H1 (cell line): Measurements from ENCODE around the gene ZNF516. TPM values are rescaled to one million over a fixed set of nuclear protein-coding genes. Genes with fewer than 3 reads are reported as not detected.

Experiments used
- CTCF ChIA-PET: fragments of 300-600 bp; sonication (Branson Sonifier 250); formaldehyde crosslinking; loops from one replicate; lab custom pipeline; 2021; ENCODE audit not compliant: partially characterized antibody; lab: Charles Lee
- POLR2A ChIA-PET: fragments of 300-600 bp; sonication (Branson Sonifier 250); formaldehyde crosslinking; loops from one replicate; lab custom pipeline; 2021; ENCODE audit warnings: inconsistent platforms; ENCODE audit not compliant: partially characterized antibody; lab: Charles Lee
- DNase-seq, 2 experiments: peaks; one replicate each; pipeline versions ENCODE4 v3.0.0 to v3.0.0-alpha.2; 2010 to 2022; ENCODE audit warnings: low spot score in 2 of 2, low read depth in 1 of 2, mixed read lengths in 1 of 2
- FAIRE-seq: peaks from 2 replicates; lab custom pipeline; 2011; peaks lifted over from hg19 to GRCh38; lab: Jason Lieb, UNC
- H2AFZ ChIP-seq: 2 replicates; pipeline ENCODE4 v1.8.1; 2012; ENCODE audit warnings: low read length, inconsistent platforms
- H2AK5ac ChIP-seq: 2 replicates; pipeline ENCODE4 v1.6.1; 2013; ENCODE audit warnings: low read depth, low read length
- H2BK120ac ChIP-seq: replicated peaks from 2 replicates; pipeline ENCODE3; 2013; ENCODE audit warnings: low read depth, low read length, inconsistent platforms
- H2BK12ac ChIP-seq: 2 replicates; pipeline ENCODE4 v1.6.1; 2013; ENCODE audit warnings: low read depth, low read length
- H2BK15ac ChIP-seq: 2 replicates; pipeline ENCODE4 v1.6.1; 2013; ENCODE audit warnings: low read length
- H2BK20ac ChIP-seq: 2 replicates; pipeline ENCODE4 v1.6.1; 2013; ENCODE audit warnings: low read length
- H2BK5ac ChIP-seq: 2 replicates; pipeline ENCODE4 v1.6.1; 2013; ENCODE audit warnings: low read depth, low read length
- H3K14ac ChIP-seq: 2 replicates; pipeline ENCODE4 v1.6.1; 2013; ENCODE audit warnings: inconsistent platforms; ENCODE audit not compliant: insufficient read length
- H3K18ac ChIP-seq: 2 replicates; pipeline ENCODE4 v1.6.1; 2013; ENCODE audit warnings: low read length; ENCODE audit errors: extremely low read depth
- H3K23ac ChIP-seq: 2 replicates; pipeline ENCODE4 v1.6.1; 2013; ENCODE audit warnings: inconsistent platforms; ENCODE audit not compliant: insufficient read length
- H3K23me2 ChIP-seq: 2 replicates; pipeline ENCODE4 v1.6.1; 2013; ENCODE audit warnings: low read depth, low read length
- H3K27ac ChIP-seq: 2 replicates; pipeline ENCODE4 v1.6.1; 2011; ENCODE audit warnings: low read depth, low read length, inconsistent platforms
- H3K27me3 ChIP-seq, 4 experiments: replicated peaks in 1 of 4; 1 replicate in 1 of 4; 2 replicates in 3 of 4; pipeline versions ENCODE4 v1.6.1 to v1.8.1; 2011 to 2013; ENCODE audit warnings: low read length in 3 of 4, mild to moderate bottlenecking in 3 of 4, inconsistent platforms in 2 of 4, mixed read lengths in 2 of 4, moderate library complexity in 1 of 4; ENCODE audit not compliant: control insufficient read depth in 3 of 4, insufficient read depth in 3 of 4; ENCODE audit errors: extremely low read depth in 1 of 4
- H3K36me3 ChIP-seq, 4 experiments: 2 replicates each; pipeline versions ENCODE4 v1.6.1 to v1.8.1; 2011 to 2013; ENCODE audit warnings: mild to moderate bottlenecking in 4 of 4, low read length in 3 of 4, moderate library complexity in 2 of 4, control low read depth in 1 of 4, inconsistent platforms in 1 of 4; ENCODE audit not compliant: insufficient read depth in 4 of 4, control insufficient read depth in 2 of 4
- H3K4ac ChIP-seq: replicated peaks from 2 replicates; pipeline ENCODE3; 2013; ENCODE audit warnings: low read length, low read depth, mixed read lengths, inconsistent platforms; ENCODE audit not compliant: insufficient read length
- H3K4me1 ChIP-seq, 4 experiments: replicated peaks in 1 of 4; 1 replicate in 1 of 4; 2 replicates in 3 of 4; pipeline versions ENCODE4 v1.6.1 to v1.8.1; 2011 to 2013; ENCODE audit warnings: low read length in 3 of 4, inconsistent platforms in 2 of 4, mixed read lengths in 1 of 4; ENCODE audit not compliant: insufficient read depth in 4 of 4, control insufficient read depth in 3 of 4
- H3K4me2 ChIP-seq, 2 experiments: 2 replicates each; pipeline versions ENCODE4 v1.6.1 to v1.8.1; 2011 to 2013; ENCODE audit warnings: low read depth in 2 of 2, low read length in 2 of 2, control low read depth in 1 of 2, inconsistent platforms in 1 of 2, mild to moderate bottlenecking in 1 of 2; ENCODE audit not compliant: insufficient read depth in 1 of 2
- H3K4me3 ChIP-seq, 4 experiments: fragments of 200-600, 300-600 bp in 1 of 4; sonication (generic), shearing (Covaris generic), sonication (Bioruptor Twin) in 1 of 4; 2 replicates each; pipeline versions ENCODE4 v1.5.1 to v1.8.1; 2011 to 2016; ENCODE audit warnings: low read length in 4 of 4, low read depth in 3 of 4, control low read depth in 2 of 4, inconsistent platforms in 2 of 4, mild to moderate bottlenecking in 2 of 4, mixed read lengths in 1 of 4, moderate library complexity in 1 of 4; ENCODE audit not compliant: insufficient read depth in 2 of 4; ENCODE audit errors: extremely low read depth in 1 of 4
- H3K56ac ChIP-seq: replicated peaks from 2 replicates; pipeline ENCODE3; 2013; ENCODE audit warnings: low read depth, mild to moderate bottlenecking, mixed read lengths, low read length, inconsistent platforms; ENCODE audit not compliant: insufficient read length
- H3K79me1 ChIP-seq: 2 replicates; pipeline ENCODE4 v1.6.1; 2013; ENCODE audit warnings: low read depth, low read length, control low read depth
- H3K79me2 ChIP-seq, 2 experiments: 2 replicates each; pipeline versions ENCODE4 v1.6.1 to v1.8.1; 2012 to 2013; ENCODE audit warnings: low read length in 2 of 2, mild to moderate bottlenecking in 2 of 2, inconsistent platforms in 1 of 2; ENCODE audit not compliant: insufficient read depth in 2 of 2, control insufficient read depth in 1 of 2
- H3K9ac ChIP-seq, 4 experiments: replicated peaks in 1 of 4; 1 replicate in 1 of 4; 2 replicates in 3 of 4; pipeline versions ENCODE4 v1.6.1 to v1.8.1; 2011 to 2013; ENCODE audit warnings: low read depth in 3 of 4, low read length in 3 of 4, control low read depth in 2 of 4, mild to moderate bottlenecking in 2 of 4, moderate library complexity in 2 of 4, inconsistent platforms in 1 of 4; ENCODE audit errors: extremely low read depth in 1 of 4
- H3K9me3 ChIP-seq, 2 experiments: 2 replicates each; pipeline versions ENCODE4 v1.6.1 to v1.8.1; 2012 to 2013; ENCODE audit warnings: mild to moderate bottlenecking in 2 of 2, moderate library complexity in 2 of 2, control low read depth in 1 of 2, inconsistent platforms in 1 of 2, low read depth in 1 of 2, low read length in 1 of 2, mixed read lengths in 1 of 2; ENCODE audit not compliant: insufficient read depth in 2 of 2
- H4K20me1 ChIP-seq, 2 experiments: replicated peaks in 1 of 2; 2 replicates each; pipeline versions ENCODE3 to v1.8.1; 2011 to 2013; ENCODE audit warnings: inconsistent platforms in 2 of 2, low read length in 2 of 2, mild to moderate bottlenecking in 1 of 2; ENCODE audit not compliant: insufficient read depth in 2 of 2, control insufficient read depth in 1 of 2
- H4K5ac ChIP-seq: 2 replicates; pipeline ENCODE4 v1.6.1; 2013; ENCODE audit warnings: low read length, low read depth, mixed read lengths, inconsistent platforms; ENCODE audit not compliant: insufficient read length
- H4K8ac ChIP-seq: 2 replicates; pipeline ENCODE4 v1.8.0; 2013; ENCODE audit warnings: mild to moderate bottlenecking, moderate library complexity, low read length, inconsistent platforms; ENCODE audit not compliant: insufficient read depth; ENCODE audit errors: extremely low read depth
- H4K91ac ChIP-seq: replicated peaks from 2 replicates; pipeline ENCODE3; 2013; ENCODE audit warnings: low read length, mixed read lengths, inconsistent platforms; ENCODE audit not compliant: insufficient read length
- BRCA1 ChIP-seq: IDR thresholded peaks from 2 replicates; pipeline ENCODE4 v1.6.1; 2012; ENCODE audit warnings: low read depth, low read length, improper control_type of control experiment
- NANOG ChIP-seq: IDR thresholded peaks from 2 replicates; pipeline ENCODE4 v1.6.1; 2011; ENCODE audit warnings: low read length, low read depth, mild to moderate bottlenecking, inconsistent platforms; ENCODE audit not compliant: insufficient read depth, poor library complexity, severe bottlenecking
- WGBS, 2 experiments: shearing (Covaris generic) in 1 of 2; methylation state at CpG; one replicate each; pipeline versions ENCODE4 v1.1.6 to v1.1.7; 2013 to 2015; ENCODE audit warnings: low lambda C conversion rate in 2 of 2, mixed read lengths in 2 of 2, inconsistent platforms in 1 of 2, low coverage in 1 of 2, missing lambda C conversion rate in 1 of 2; ENCODE audit not compliant: insufficient replicate concordance in 2 of 2, insufficient coverage in 1 of 2, insufficient read length in 1 of 2; ENCODE audit errors: extremely low coverage in 1 of 2, missing lambda C conversion rate in 1 of 2; 5-methylcytosine and 5-hydroxymethylcytosine counted together
- polyA plus RNA-seq, 7 experiments: library from polyadenylated mRNA; depleted of rRNA in 3 of 7; stranded (reverse) in 5 of 7; unstranded in 2 of 7; fragments of >200 nt in 5 of 7; fragments of 200-250 nt in 2 of 7; gene quantifications; 1 replicate in 5 of 7; 2 replicates in 1 of 7; 4 replicates in 1 of 7; pipeline versions ENCODE4 v1.2.1 to v1.2.3, GENCODE V29; 2011 to 2013; ENCODE audit warnings: missing spikeins in 2 of 7, mixed read lengths in 2 of 7
- total RNA-seq: library from RNA; stranded (reverse); fragmentation: NEBNext Ultra II Directional; extraction: Animal tissue kit (Norgen Biotek cat#: 25700); gene quantifications from 2 replicates; pipeline ENCODE4 v1.2.1, GENCODE V29; 2021

The ZNF516 gene
- total and polyA plus RNA-seq, 2 of the 8 experiments (the other 6 are each of a cell fraction or from before 2014, with no cell fraction given): 7.3 to 17.0 TPM

DNA sequence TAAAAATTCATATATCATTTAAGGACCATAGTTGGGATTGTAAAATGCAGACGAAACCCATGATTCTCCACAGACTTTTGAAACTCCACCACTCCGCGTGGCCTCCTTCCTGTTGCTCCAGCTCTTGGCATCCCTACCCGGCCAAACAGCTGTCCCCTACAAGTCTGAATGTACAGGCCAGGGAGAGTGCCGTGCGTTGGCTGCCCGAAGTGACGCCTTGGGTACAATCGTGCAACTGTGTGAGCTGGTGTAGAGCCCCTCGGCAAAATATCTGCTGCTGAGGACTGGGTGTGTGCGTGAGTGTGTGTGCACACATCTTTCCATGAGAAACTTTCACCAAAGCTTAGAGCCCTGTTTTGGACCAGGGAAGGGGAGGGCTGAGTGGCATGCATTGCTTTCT is 43.8 kb upstream of the ZNF516 start:
- CTCF ChIA-PET: interaction anchor here (0.9 to 1.9 kb wide), 5 partner anchors 9 to 113 kb away, joined by 3 to 6 read pairs (median 4); no protein-coding TSS in a partner anchor
- no peak overlapping the region for H3K23ac ChIP-seq
- H2BK20ac ChIP-seq: no peak overlapping the region
- peak overlapping the region; percentile 61; the same call in 1 of the 2 replicates for H2AFZ ChIP-seq
- H3K27ac ChIP-seq: no peak overlapping the region
- H3K9ac ChIP-seq: no peak overlapping the region
- H3K79me2 ChIP-seq: no peaks in the 10 kb centered on the region
- no peaks in the 10 kb centered on the region for H3K23me2 ChIP-seq
- H2BK12ac ChIP-seq: no peak overlapping the region
- POLR2A ChIA-PET: interaction anchor here (1.5 kb wide), 1 partner anchor 26 kb away, joined by 3 read pairs; no protein-coding TSS in a partner anchor
- no peaks in the 10 kb centered on the region for H3K9me3 ChIP-seq
- H4K5ac ChIP-seq: no peak overlapping the region
- no peak overlapping the region for H2BK120ac ChIP-seq
- H3K79me1 ChIP-seq: no peaks in the 10 kb centered on the region
- no peak overlapping the region for H3K4ac ChIP-seq
- no peaks in the 10 kb centered on the region for H4K20me1 ChIP-seq
- no peak for FAIRE-seq
- H3K4me2 ChIP-seq: no peak overlapping the region
- no peaks in the 10 kb centered on the region for H3K4me1 ChIP-seq
- H2AK5ac ChIP-seq: no peak overlapping the region
- WGBS, 2 experiments: 92% methylated on average over 11 of the region's 11 CpGs; no CpG with 5 or more reads in 1 of the 2 experiments
- H4K8ac ChIP-seq: no peak overlapping the region; the same call in 1 of the 2 replicates
- H3K56ac ChIP-seq: no peak overlapping the region
- H2BK5ac ChIP-seq: no peak overlapping the region
- H3K4me3 ChIP-seq: no peak overlapping the region
- H3K18ac ChIP-seq: no peak overlapping the region
- H2BK15ac ChIP-seq: no peak overlapping the region
- H3K14ac ChIP-seq: no peak overlapping the region
- DNase-seq: no peak
- no peaks in the 10 kb centered on the region for H3K36me3 ChIP-seq
- H3K27me3 ChIP-seq: no peaks in the 10 kb centered on the region
- H4K91ac ChIP-seq: no peak overlapping the region
- TF ChIP-seq NANOG: no peak
- no peak for TF ChIP-seq BRCA1
